Measurements from ENCODE around the gene NHSL2.
A peak's percentile ranks its signal among the peaks of the same experiment; 100 is the strongest.

The NHSL2 gene

GRCh38 chrX:72123471-72124185 lies 213.0 kb downstream of the NHSL2 start:
- no peak overlapping the region for H3K4me3 ChIP-seq (ENCODE audit: low read depth, low read length)
- TF ChIP-seq, protein P1, sequence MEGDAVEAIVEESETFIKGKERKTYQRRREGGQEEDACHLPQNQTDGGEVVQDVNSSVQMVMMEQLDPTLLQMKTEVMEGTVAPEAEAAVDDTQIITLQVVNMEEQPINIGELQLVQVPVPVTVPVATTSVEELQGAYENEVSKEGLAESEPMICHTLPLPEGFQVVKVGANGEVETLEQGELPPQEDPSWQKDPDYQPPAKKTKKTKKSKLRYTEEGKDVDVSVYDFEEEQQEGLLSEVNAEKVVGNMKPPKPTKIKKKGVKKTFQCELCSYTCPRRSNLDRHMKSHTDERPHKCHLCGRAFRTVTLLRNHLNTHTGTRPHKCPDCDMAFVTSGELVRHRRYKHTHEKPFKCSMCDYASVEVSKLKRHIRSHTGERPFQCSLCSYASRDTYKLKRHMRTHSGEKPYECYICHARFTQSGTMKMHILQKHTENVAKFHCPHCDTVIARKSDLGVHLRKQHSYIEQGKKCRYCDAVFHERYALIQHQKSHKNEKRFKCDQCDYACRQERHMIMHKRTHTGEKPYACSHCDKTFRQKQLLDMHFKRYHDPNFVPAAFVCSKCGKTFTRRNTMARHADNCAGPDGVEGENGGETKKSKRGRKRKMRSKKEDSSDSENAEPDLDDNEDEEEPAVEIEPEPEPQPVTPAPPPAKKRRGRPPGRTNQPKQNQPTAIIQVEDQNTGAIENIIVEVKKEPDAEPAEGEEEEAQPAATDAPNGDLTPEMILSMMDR (IDR thresholded peaks at IDR 0.05; ENCODE audit: insufficient read depth, low read depth, low read length, missing control alignments), result no peak
- DNase-seq (ENCODE audit: low read depth), result no peak

- TF ChIP-seq, protein P1 (IDR thresholded peaks at IDR 0.05; ENCODE audit: insufficient read depth, low read depth, low read length, missing control alignments), result no peak
- no peak overlapping the region for H3K4me3 ChIP-seq (ENCODE audit: low read depth, low read length)
- DNase-seq (ENCODE audit: low read depth), result no peak
These were observed 214.0 kb downstream of the NHSL2 start for GRCh38 chrX:72124540-72125201.

DNA sequence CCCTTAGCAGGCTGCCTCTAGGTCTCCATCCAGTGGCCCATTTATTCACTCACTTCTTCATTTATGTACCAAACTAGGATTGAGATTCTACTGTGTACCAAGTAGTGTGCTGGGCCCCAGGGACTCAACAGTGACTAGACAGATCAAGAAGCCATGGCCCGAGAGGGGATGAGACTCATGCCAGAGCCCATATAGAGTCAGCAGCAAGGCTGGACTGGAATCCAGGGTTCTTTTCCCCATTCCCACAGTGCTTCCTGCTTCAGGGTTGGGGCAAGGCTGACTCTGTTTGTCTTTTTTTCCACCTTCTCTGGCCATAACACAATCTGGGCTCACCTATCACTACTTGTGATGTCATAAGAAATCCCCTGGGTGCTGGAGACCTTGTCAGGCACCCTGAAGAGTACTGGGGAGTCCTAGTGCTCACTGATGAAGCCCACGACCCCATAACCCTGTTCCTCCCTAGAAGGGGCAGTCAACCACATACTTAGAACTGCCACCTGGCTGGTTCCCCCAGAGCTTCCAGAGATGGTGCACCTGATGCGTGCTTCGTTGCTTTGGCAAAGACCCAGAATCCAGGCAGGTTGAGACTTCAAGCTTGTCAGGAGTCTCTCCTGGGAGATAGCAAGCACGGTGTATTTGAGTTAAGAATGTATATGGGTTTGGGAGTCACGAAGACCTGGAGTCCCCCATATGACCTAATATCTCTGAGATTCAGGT lies 214.8 kb downstream of the NHSL2 start:
- H3K4me3 ChIP-seq (ENCODE audit: low read depth, low read length), result no peak overlapping the region
- DNase-seq (ENCODE audit: low read depth), result no peak
- TF ChIP-seq, protein P1 (IDR thresholded peaks at IDR 0.05; ENCODE audit: insufficient read depth, low read depth, low read length, missing control alignments), result no peak

GRCh38 chrX:72126048-72126415 lies 215.4 kb downstream of the NHSL2 start:
- TF ChIP-seq, protein P1 (IDR thresholded peaks at IDR 0.05; ENCODE audit: insufficient read depth, low read depth, low read length, missing control alignments), result no peak
- DNase-seq (ENCODE audit: low read depth), result no peak
- H3K4me3 ChIP-seq (ENCODE audit: low read depth, low read length), result no peak overlapping the region

GRCh38 chrX:72126539-72127140 lies 216.0 kb downstream of the NHSL2 start:
- peak; percentile 77 for DNase-seq (ENCODE audit: low read depth)
- H3K4me3 ChIP-seq (ENCODE audit: low read depth, low read length), result no peak overlapping the region
- TF ChIP-seq, protein P1 (IDR thresholded peaks at IDR 0.05; ENCODE audit: insufficient read depth, low read depth, low read length, missing control alignments), result peak; percentile 76

DNA sequence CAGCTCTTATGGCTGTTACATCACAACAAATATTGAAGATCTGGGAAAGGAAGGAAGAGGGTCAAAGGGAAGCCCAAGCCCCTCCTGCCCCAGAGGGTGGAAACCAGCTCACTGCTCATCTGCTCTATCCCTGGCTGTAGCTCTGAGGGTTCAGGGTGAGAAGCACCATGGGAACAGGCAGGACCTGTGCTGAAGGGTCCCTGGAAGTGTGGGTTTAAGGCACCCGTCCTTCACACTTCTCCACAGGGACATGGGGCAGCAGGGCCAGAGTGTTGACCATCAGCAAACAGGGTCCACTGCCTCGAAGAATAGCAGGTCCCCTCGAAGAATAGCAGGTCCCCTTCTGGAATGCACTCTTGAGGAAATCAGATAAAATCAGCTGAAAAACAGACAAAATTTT lies 216.7 kb downstream of the NHSL2 start:
- no peak overlapping the region for H3K4me3 ChIP-seq (ENCODE audit: low read depth, low read length)
- no peak for DNase-seq (ENCODE audit: low read depth)
- TF ChIP-seq, protein P1 (IDR thresholded peaks at IDR 0.05; ENCODE audit: insufficient read depth, low read depth, low read length, missing control alignments), result no peak
